ENCODE measurements around the gene NHLH2.

The NHLH2 gene

DNA sequence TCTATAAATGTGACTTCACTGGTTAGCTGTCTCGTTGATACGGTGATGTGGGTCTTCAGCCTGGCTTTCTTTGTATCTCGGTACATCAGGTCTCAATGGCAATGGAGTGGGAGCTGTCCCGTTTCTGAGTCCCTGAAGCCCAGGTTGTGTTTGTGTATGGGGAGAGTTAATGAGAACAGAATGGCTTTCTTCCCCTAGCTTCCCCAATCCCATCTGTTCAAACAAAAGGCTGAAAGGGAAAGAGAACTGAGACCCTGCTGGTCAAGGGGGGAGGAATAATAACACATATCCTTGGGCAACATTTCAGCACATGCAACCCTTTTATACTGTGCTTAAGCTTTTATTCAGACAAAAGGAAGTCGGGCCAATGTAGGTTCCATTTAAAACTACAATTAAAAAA lies 44.0 kb downstream of the NHLH2 start:
- peak; percentile 81 for DNase-seq

DNA sequence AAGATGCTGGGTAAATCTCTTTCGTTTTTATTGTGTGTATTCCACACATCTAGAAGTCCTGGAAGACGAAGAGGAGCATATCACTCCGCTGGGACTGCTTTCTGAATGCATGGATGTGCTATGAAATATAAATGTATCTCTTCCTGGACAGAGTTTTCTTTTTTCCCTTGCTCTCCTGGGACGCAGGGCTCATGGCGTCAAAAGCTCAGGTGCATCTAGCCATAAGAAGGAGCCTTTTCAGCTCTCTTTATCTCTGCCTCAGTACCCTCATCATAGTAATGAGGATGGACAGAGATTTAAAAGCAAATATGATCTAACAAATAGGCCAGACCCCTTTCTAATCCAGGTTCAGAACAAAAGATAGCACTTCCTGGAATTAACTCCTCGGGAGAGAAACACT lies 44.9 kb downstream of the NHLH2 start:
- no peak for DNase-seq

DNA sequence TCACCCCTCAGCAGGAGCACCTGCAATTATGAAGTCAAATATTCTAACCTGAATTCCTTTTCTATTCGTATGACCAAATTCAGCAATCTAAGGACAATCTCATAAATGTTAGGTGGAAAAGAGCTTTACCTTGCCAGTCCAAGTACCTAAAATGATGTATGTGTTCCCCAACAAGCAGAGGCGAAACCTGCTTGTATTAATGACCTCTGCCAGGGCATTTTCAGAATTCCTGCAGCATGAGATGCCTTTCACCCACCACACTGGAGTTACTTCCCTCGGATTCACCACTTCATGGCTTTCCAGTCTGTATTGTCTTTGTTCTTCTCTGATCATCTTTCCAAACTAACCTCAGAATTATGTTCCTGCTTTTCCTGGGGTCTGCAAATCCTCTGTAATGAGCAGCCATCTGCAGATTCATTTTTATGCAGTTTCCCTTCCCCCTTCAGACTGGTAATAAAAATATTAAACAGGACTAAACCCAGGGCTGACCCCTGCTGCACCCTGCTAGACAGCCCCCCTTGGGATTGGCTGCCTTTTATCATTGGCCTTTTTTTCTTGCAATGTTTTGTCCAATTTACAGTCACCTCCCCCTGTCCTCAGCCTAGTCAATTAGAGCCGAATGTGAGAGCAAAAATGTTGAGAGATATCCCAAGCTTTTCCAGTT lies 45.8 kb downstream of the NHLH2 start:
- DNase-seq, result no peak

DNA sequence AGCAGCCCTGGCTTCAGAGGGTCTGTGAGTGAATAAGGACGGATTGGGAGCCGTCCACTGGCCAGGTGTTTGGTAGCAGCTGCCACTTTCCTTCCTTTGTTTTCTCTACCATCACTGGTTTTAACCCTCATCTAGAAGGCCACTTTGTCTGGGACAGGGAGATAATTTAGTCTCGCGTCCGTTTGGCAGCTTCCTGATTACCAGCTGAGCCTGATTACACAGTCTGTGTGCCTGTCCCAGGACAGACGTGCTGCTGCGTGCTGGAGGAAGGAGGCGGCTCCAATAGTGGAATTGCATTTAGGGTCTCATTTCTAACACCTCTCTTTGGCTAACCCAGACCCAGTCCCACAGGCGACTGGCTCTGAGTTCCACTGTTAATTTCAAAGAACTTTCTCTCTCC lies 47.8 kb downstream of the NHLH2 start:
- no peak for DNase-seq

DNA sequence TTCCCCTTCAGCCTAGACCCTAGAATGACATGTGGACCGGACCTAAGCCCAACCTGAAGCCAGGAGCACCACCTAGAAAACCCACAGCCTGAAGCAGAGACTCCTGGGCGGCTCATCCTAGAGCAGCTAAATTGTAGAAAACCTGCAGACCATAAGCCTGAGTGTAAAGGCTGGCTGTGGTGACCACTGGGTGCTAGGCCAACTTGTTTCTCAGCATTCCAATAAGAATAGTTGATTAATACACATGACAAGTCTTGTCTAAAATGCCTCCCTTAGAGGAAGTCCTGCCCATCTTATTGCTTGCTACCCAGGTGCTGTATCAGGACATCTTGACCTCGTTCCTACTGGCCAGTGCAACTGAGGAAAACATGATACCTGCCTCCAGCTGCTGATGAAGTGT lies 49.1 kb downstream of the NHLH2 start:
- no peak for DNase-seq

DNA sequence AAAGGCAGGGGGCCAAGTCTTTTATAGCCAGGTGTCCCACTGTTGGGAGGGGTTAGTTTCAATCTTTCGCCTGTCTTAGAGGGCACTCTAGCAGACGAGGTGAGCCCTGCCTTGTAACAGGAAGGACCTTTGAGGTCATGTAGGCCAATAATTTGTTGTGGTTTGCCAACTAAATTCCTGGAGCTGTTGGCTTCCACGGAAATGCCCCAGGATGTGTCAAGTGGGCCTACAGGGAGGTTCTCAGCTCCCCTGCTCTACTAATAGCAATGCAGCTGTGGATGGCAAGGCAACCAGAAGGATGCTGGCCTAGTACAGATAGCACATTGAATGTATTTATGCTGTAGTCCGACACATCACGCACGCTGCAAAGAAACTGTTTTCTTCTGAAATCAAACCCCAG lies 50.1 kb downstream of the NHLH2 start:
- DNase-seq, result no peak

DNA sequence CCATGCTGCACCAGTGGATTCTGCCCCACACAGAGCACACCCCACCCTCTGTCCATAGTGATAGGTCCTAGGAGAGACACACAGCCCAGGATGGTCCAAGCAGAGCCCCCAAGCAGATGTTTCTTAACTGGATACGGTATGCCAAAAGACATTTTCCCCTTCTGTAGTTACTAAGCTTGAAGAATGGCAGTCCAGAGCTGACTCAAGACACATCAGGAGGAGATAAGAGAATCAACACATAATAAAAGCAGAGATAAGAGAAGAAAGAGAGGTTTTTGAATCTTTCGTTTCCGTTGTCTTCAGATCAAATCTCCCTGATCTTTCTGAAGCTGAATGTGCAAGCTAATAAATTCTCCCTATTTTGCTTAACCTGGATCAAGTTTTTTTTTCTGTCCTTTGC lies 50.6 kb downstream of the NHLH2 start:
- no peak for DNase-seq
